GM13977 (cell line): ENCODE data around the gene ECM1.

Experiments used
- DNase-seq: peaks from one replicate; pipeline ENCODE4 v3.0.0; 2012; ENCODE audit warnings: low spot score
- CTCF ChIP-seq: IDR thresholded peaks from 2 replicates; pipeline ENCODE4 v1.5.1; 2012; ENCODE audit warnings: mild to moderate bottlenecking, control low read depth; ENCODE audit not compliant: insufficient read depth; ENCODE audit errors: extremely low read depth, missing control alignments
- in situ Hi-C: fragments of 300-500 bp; cut with MboI; formaldehyde crosslinking; loops from one replicate; pipeline ENCODE4 v1.12.0; 2022; ENCODE audit warnings: low sequenced_read_pairs, low pct_unique_long_range_greater_than_20kb, mixed read lengths, inconsistent platforms; ENCODE audit not compliant: unreplicated experiment

Gene ECM1

GRCh38 chr1:150559656-150560010, 51.7 kb downstream of the ECM1 start:
- TF ChIP-seq CTCF = no peak
- DNase-seq = no peak
- in situ Hi-C loops = loop anchor here (10.0 kb wide), 1 partner anchor 55 kb away; no protein-coding TSS in a partner anchor

DNA sequence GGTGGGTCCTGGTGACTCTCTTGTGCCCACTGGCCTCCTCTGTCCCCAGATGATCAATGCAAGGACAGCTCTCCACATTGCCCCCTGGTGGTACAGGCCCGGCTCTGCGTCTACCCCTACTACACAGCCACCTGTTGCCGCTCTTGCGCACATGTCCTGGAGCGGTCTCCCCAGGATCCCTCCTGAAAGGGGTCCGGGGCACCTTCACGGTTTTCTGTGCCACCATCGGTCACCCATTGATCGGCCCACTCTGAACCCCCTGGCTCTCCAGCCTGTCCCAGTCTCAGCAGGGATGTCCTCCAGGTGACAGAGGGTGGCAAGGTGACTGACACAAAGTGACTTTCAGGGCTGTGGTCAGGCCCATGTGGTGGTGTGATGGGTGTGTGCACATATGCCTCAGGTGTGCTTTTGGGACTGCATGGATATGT, 52.1 kb downstream of the ECM1 start:
- peak; percentile 90 for DNase-seq
- in situ Hi-C loops = loop anchor here (10.0 kb wide), 1 partner anchor 55 kb away; no protein-coding TSS in a partner anchor
- TF ChIP-seq CTCF = peak; percentile 92

GRCh38 chr1:150560576-150561253, 52.8 kb downstream of the ECM1 start:
- in situ Hi-C loops = loop anchor here (10.0 kb wide), 1 partner anchor 54 kb away; no protein-coding TSS in a partner anchor

GRCh38 chr1:150561254-150561973, 53.5 kb downstream of the ECM1 start:
- in situ Hi-C loops = loop anchor here (10.0 kb wide), 1 partner anchor 53 kb away; no protein-coding TSS in a partner anchor
- DNase-seq = no peak
- peak; percentile 13 for TF ChIP-seq CTCF

More at GRCh38 chr1:150560576-150561253, 52.8 kb downstream of the ECM1 start:
- DNase-seq = peak; percentile 85
- TF ChIP-seq CTCF = peak; percentile 94

- peak; percentile 88 for DNase-seq
These were observed 54.1 kb downstream of the ECM1 start for GRCh38 chr1:150561974-150562445.

More at GRCh38 chr1:150561974-150562445, 54.1 kb downstream of the ECM1 start:
- TF ChIP-seq CTCF = no peak
- in situ Hi-C loops = loop anchor here (10.0 kb wide), 1 partner anchor 53 kb away; no protein-coding TSS in a partner anchor
